GM21529 (cell line): ENCODE results near the gene IPPK.
"Not testable (repeated sequence)": the region's sequence is repeated elsewhere in the genome, so short reads cannot be mapped to it uniquely, and the experiment has no call there.

Experiments used
- ATAC-seq: cut with Tn5 transposase; IDR thresholded peaks from one replicate; pipeline ENCODE4 v1.9.1; 2021; ENCODE audit not compliant: unreplicated experiment

Gene IPPK

DNA sequence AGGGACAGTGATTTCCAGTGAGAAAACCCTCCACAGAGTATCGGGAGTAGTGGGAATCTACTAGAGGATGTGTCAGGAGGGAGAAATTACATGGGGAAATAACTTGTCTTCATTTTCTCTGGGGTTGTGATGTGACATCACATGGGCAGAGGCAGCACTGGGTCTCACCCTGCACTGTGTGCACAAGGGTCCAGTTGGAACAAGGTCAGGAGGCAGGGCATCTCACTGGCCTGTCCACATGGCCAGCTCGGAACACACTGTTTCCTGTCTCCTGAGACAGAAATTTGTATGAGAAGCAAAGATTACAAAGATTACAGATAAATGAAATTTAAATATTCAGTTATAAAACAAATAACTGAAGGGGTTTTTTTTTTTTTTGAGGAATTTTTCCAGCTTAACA is 71.5 kb downstream of the IPPK start:
- no peak for ATAC-seq

- ATAC-seq = no peak
Measured at GRCh38 chr9:92595930-92596329, 74.0 kb downstream of the IPPK start.

DNA sequence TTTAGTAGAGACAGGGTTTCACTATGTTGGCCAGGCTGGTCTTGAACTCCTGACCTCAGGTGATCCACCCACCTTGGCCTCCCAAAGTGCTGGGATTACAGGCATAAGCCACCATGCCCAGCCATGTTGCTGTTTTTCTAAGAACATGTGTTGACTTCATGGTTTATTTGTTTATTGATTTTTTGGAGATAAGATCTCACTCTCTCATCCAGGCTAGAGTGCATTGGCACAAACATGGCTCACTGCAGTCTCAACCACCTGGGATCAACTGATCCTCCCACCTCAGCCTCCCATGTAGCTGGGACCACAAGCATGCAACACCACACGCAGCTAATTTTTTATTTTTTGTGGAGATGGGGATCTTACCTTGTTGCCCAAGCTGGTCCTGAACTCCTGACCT is 74.9 kb downstream of the IPPK start:
- ATAC-seq = not testable (repeated sequence)

DNA sequence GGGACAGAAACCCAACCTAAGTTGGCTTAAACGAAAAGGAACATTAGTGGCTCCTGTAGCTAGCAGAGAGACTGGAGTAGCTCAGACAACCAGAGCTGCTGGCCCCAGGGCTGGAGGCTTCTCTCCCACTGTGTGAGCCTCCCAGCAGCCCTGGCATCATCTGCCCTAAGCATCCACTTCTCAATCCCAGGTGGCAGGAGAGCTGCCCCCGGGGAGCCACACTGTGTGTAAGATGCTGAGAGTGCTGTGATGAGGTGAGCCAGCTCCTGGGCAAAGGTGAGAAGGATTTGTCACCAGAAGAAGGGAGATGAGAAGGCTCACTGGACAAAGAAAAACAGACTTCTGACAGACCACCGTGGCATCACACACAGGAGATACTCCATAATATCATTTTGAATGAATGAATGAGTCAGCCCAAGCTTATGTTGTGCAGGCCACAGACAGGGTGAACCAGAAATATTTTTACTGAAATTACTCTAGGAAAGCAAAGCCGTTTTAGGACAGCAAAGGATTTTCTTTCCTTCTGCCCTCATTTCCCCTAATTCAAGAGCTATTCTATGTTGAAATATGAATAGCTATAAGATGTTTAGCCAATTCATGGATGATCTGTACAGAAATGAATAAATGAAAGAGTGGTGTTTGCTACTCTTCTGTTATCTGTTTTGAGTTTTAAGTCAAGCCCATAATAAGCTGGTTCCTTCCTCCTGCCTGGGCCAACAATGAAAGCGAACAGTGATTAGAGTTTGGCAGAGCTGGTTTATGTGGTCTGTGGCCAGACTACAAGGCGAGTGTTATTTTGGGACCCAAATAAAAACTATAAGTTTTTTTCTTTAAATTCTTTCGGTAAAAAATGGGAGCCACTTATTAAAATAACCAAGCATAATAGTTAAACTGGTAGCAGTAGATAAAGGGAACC is 76.7 kb downstream of the IPPK start:
- no peak for ATAC-seq

DNA sequence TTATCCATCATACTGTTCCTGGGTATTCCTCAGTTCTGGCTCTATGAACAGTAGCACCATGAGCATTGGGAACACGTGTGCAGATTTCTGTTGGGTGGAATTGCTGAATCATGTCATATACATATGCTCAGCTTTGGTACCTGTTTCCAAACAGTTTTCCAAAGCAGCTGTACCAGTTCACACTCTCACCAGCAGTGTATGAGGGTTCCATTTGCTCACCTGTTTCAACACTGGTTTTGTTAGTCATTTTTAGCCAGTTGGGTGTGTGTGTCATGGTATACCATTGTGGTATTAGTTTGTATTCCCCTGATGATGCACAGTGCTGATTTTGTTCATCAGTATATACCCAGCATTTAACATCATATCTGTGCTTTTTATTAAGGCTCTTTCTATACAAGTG is 77.4 kb downstream of the IPPK start:
- no peak for ATAC-seq

GRCh38 chr9:92590377-92590776 is 79.6 kb downstream of the IPPK start:
- no peak for ATAC-seq

GRCh38 chr9:92589923-92590322 is 80.0 kb downstream of the IPPK start:
- no peak for ATAC-seq

DNA sequence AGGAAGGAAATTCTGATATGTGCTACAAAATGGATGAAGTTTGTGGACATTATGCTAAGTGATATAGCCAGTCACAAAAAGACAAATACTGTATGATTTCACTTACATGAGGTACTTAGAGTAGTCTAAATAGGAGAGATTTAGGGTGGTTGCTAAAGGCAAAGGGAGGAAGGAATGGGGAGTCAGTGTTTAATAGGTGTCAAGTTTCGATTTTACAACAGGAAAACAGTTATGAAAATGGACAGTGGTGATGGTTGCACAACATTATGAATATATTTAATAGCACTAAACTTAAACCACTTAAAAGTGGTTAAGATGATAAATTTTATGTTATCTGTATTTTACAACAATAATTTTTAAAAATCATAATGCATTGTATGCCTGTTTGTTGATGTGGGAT is 93.8 kb downstream of the IPPK start:
- no peak for ATAC-seq

GRCh38 chr9:92573612-92574011 is 96.3 kb downstream of the IPPK start:
- not testable (repeated sequence) for ATAC-seq

GRCh38 chr9:92571871-92572270 is 98.1 kb downstream of the IPPK start:
- ATAC-seq = not testable (repeated sequence)

- ATAC-seq = no peak
Measured at GRCh38 chr9:92564982-92565381, 104.9 kb downstream of the IPPK start.

DNA sequence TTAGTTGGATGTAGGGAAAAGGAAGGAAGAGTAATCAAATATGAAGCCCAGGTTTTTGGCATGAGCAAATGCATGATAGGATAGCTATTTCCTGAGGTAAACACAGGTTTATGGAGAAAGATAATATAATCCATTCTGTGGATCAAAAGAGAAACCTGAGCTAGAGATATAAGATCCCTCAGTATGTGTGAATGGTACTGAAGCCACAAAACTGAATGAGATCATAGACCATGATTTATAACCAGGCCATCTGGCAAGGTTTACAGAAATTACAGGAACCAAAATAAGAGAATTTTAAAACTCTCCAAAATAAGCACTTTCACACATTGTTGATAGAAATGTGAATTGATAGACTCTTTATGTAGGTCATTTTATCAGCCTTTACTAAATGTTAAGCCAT is 105.4 kb downstream of the IPPK start:
- no peak for ATAC-seq
